IPS DF 6.9 (cell line): Measurements from ENCODE around the gene RFXANK.

Source experiments
- DNase-seq: peaks from one replicate; pipeline ENCODE4 v3.0.0-alpha.2; 2013; ENCODE audit warnings: low read depth, low spot score
- H3K27ac ChIP-seq: one replicate; pipeline ENCODE4 v1.5.1; 2013; ENCODE audit warnings: low read length, control low read depth
- H3K27me3 ChIP-seq: 2 replicates; pipeline ENCODE4 v1.6.1; 2013; ENCODE audit warnings: mild to moderate bottlenecking, low read length; ENCODE audit not compliant: control insufficient read depth, insufficient read depth
- H3K36me3 ChIP-seq: 2 replicates; pipeline ENCODE4 v1.6.1; 2013; ENCODE audit warnings: low read length; ENCODE audit not compliant: control insufficient read depth, insufficient read depth
- H3K4me1 ChIP-seq: 2 replicates; pipeline ENCODE4 v1.6.1; 2013; ENCODE audit warnings: low read length; ENCODE audit not compliant: control insufficient read depth, insufficient read depth
- H3K4me3 ChIP-seq: 2 replicates; pipeline ENCODE4 v1.5.1; 2013; ENCODE audit warnings: mild to moderate bottlenecking, low read length
- H3K9me3 ChIP-seq: 2 replicates; pipeline ENCODE4 v1.6.1; 2013; ENCODE audit warnings: low read length, inconsistent platforms; ENCODE audit not compliant: control insufficient read depth, insufficient read depth
- WGBS: extraction: QIAGEN DNeasy Blood & Tissue Kit; methylation state at CpG from one replicate; pipeline ENCODE4 v1.1.7; 2013; ENCODE audit warnings: mixed read lengths, missing lambda C conversion rate; ENCODE audit not compliant: insufficient read length, insufficient coverage; 5-methylcytosine and 5-hydroxymethylcytosine counted together

Gene RFXANK

GRCh38 chr19:19191768-19192077 lies 335 bp upstream of the RFXANK start:
- no CpG with 5 or more reads among the region's 17 CpGs for WGBS
- H3K27me3 ChIP-seq: no peaks in the 10 kb centered on the region
- no peaks in the 10 kb centered on the region for H3K4me1 ChIP-seq
- H3K9me3 ChIP-seq: no peaks in the 10 kb centered on the region
- DNase-seq: no peak
- H3K27ac ChIP-seq: no peak overlapping the region
- H3K4me3 ChIP-seq: peak overlapping the region; percentile 93
- no peaks in the 10 kb centered on the region; the same call in 1 of the 2 replicates for H3K36me3 ChIP-seq

DNA sequence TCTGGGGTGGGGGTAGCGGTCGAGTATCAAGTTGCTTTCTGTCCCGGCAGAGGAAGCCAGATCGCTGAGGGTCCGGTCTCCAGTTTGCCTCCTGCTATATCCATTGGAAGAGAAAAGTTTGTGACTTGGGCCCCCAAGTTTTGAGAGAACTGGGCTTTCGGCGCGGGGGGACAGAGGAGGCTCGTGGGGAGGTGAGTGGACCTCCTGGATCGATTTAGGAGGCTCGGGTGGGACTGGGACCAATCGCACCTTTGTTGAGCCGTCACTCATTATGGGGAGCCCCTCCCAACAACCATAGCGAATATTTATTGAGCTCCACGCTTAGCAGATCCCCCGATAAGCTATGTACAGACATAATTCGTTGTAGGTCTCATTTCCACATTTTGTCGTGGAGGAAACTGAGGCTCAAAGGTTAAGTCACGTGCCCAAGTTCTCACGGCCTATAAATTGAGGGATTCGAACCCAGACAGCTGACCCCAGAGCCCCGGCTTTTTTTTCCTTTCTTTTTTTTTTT lies 909 bp downstream of the RFXANK start:
- H3K4me3 ChIP-seq: peak overlapping the region; percentile 75; the same call in 1 of the 2 replicates
- H3K27ac ChIP-seq: no peak overlapping the region
- H3K36me3 ChIP-seq: peaks cover 6% of the 10 kb centered on the region
- DNase-seq: no peak
- no peaks in the 10 kb centered on the region for H3K27me3 ChIP-seq
- no peaks in the 10 kb centered on the region for H3K9me3 ChIP-seq
- H3K4me1 ChIP-seq: no peaks in the 10 kb centered on the region
- WGBS: no CpG with 5 or more reads among the region's 22 CpGs

- Histone ChIP-seq H3K9me3 (no peaks in the 10 kb centered on the region), H3K27me3 (no peaks in the 10 kb centered on the region), H3K4me1 (no peaks in the 10 kb centered on the region), H3K27ac (no peak overlapping the region), H3K4me3 (no peak overlapping the region), H3K36me3 (peaks cover 6% of the 10 kb centered on the region)
- no peak for DNase-seq
- no CpG with 5 or more reads among the region's 5 CpGs for WGBS
Measured at GRCh38 chr19:19193926-19194325, 1.9 kb downstream of the RFXANK start.

DNA sequence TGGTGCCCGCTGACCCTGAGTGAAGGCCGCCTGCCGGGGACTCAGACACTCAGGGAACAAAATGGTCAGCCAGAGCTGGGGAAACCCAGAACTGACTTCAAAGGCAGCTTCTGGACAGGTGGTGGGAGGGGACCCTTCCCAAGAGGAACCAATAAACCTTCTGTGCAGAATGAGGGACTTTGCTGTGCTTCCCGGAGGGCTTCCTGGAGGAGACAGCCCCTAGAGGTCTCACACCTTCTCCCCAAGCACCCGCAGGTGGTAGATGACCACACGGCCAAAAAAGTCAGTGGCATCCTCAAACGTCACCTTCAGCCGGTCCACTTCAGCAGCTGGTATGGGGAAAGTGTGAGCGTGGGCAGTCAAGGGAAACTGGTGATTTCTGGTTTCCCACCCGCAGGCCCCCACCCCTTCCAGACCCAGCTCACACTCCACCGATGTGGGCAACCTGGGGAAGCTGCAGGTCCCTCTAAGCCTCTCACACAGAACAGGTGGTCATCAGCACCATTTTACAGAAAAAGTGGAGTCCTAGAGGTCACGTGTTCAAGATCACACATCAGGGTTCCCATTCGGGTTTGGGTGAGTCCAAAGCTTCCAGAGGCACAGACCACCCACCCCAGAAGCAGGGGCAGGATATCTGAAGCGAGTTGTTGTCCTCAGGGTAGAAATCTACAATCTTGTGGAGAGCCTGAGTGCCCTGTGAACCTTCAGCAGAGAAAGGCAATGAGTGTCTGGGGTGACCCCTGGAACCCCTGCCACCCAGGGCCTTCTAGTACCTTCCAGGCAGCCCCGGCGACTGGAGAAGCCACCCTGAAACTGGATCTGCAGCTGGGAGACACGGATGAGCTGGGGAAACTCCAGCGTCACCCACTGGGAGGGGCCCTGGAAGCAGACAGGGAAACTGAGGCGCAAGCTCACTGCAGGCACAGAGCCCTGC lies 9.9 kb downstream of the RFXANK start:
- no peaks in the 10 kb centered on the region for H3K4me1 ChIP-seq
- WGBS: no CpG with 5 or more reads among the region's 19 CpGs
- peaks cover 4% of the 10 kb centered on the region for H3K36me3 ChIP-seq
- no peak overlapping the region for H3K27ac ChIP-seq
- DNase-seq: no peak
- H3K4me3 ChIP-seq: peak overlapping the region; percentile 82
- peaks cover 10% of the 10 kb centered on the region for H3K27me3 ChIP-seq
- H3K9me3 ChIP-seq: no peaks in the 10 kb centered on the region

GRCh38 chr19:19202707-19203011 lies 10.6 kb downstream of the RFXANK start:
- no peaks in the 10 kb centered on the region for H3K36me3 ChIP-seq
- no peak overlapping the region for H3K27ac ChIP-seq
- no peak for DNase-seq
- H3K4me3 ChIP-seq: peak overlapping the region; percentile 82
- H3K4me1 ChIP-seq: no peaks in the 10 kb centered on the region
- peaks cover 13% of the 10 kb centered on the region for H3K27me3 ChIP-seq
- no CpG with 5 or more reads among the region's 11 CpGs for WGBS
- no peaks in the 10 kb centered on the region for H3K9me3 ChIP-seq

GRCh38 chr19:19203012-19203856 lies 11.2 kb downstream of the RFXANK start, which contains the start of gene NR2C2AP:
Gene NR2C2AP, minus strand, starts transcription at chr19:19203414. Its CDS starts 354 bp downstream, at chr19:19203060.
- no peak within 1 kb of the TSS for H3K27ac ChIP-seq
- H3K36me3 ChIP-seq: no peaks in the 10 kb centered on the region
- H3K9me3 ChIP-seq: no peaks in the 10 kb centered on the region
- DNase-seq: no peak
- H3K4me3 ChIP-seq: peak within 1 kb of the TSS; percentile 82
- no CpG with 5 or more reads among the region's 60 CpGs for WGBS
- H3K4me1 ChIP-seq: no peaks in the 10 kb centered on the region
- peaks cover 13% of the 10 kb centered on the region for H3K27me3 ChIP-seq

GRCh38 chr19:19204181-19204580 lies 12.1 kb downstream of the RFXANK start:
- no CpG with 5 or more reads among the region's 13 CpGs for WGBS
- Histone ChIP-seq H3K36me3 (no peaks in the 10 kb centered on the region), H3K4me3 (no peak overlapping the region), H3K4me1 (no peaks in the 10 kb centered on the region), H3K27me3 (peaks cover 13% of the 10 kb centered on the region), H3K27ac (no peak overlapping the region), H3K9me3 (no peaks in the 10 kb centered on the region)
- DNase-seq: no peak

- Histone ChIP-seq H3K4me3 (no peak overlapping the region), H3K4me1 (no peaks in the 10 kb centered on the region), H3K27me3 (peaks cover 15% of the 10 kb centered on the region), H3K27ac (no peak overlapping the region), H3K36me3 (no peaks in the 10 kb centered on the region), H3K9me3 (no peaks in the 10 kb centered on the region)
- no CpG with 5 or more reads among the region's 14 CpGs for WGBS
- DNase-seq: no peak
Measured at GRCh38 chr19:19205416-19206410, 13.7 kb downstream of the RFXANK start.

DNA sequence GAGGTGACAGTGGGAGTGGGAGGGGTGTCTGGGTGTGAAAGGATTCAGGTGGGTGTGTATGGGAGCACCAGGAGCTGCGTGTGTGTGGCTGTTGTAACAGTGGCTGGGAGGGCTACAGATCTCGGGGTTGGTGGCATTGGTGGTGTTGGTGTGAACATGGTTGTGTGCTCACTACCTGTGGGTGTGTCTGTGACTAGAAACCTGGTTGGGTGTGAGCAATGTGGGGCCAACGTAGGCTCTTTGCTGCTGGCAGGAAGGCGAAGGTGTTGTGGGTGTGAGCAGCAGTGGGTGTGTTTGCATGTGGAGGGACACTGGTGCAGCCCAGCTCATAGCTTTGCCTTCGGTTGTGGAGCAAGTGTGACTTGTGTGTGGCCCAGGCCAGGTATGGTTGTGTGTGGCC lies 14.9 kb downstream of the RFXANK start:
- Histone ChIP-seq H3K4me3 (no peak overlapping the region), H3K36me3 (no peaks in the 10 kb centered on the region), H3K4me1 (no peaks in the 10 kb centered on the region), H3K27ac (no peak overlapping the region), H3K9me3 (no peaks in the 10 kb centered on the region), H3K27me3 (peaks cover 20% of the 10 kb centered on the region)
- no CpG with 5 or more reads among the region's 5 CpGs for WGBS
- no peak for DNase-seq
